HEK293 (cell line): ENCODE measurements around the gene FDX2.

Experiments used
- GLIS2 ChIP-seq: fragments of 450-650 bp; formaldehyde crosslinking; IDR thresholded peaks from 2 replicates; pipeline ENCODE4 v1.5.1; 2016; ENCODE audit warnings: missing biosample characterization, missing genetic modification characterization
- KLF16 ChIP-seq: fragments of 450-650 bp; formaldehyde crosslinking; IDR thresholded peaks from 2 replicates; pipeline ENCODE4 v1.5.1; 2017; ENCODE audit warnings: missing biosample characterization, missing genetic modification characterization
- KLF8 ChIP-seq: fragments of 450-650 bp; formaldehyde crosslinking; IDR thresholded peaks from 2 replicates; pipeline ENCODE4 v1.5.1; 2016; ENCODE audit warnings: missing biosample characterization, missing genetic modification characterization
- WT1 ChIP-seq: fragments of 450-650 bp; formaldehyde crosslinking; IDR thresholded peaks from 2 replicates; pipeline ENCODE4 v1.5.1; 2016; ENCODE audit warnings: missing biosample characterization, missing genetic modification characterization
- YY1 ChIP-seq: fragments of 450-650 bp; formaldehyde crosslinking; IDR thresholded peaks from 2 replicates; pipeline ENCODE4 v1.5.1; 2018; ENCODE audit warnings: missing biosample characterization, missing genetic modification characterization
- ZBTB17 ChIP-seq: fragments of 450-650 bp; formaldehyde crosslinking; IDR thresholded peaks from 2 replicates; pipeline ENCODE4 v1.5.1; 2016; ENCODE audit warnings: missing biosample characterization, missing genetic modification characterization
- ZBTB44 ChIP-seq: fragments of 450-650 bp; IDR thresholded peaks from 2 replicates; pipeline ENCODE4 v1.5.1; 2018; ENCODE audit warnings: missing biosample characterization, mild to moderate bottlenecking, missing genetic modification characterization
- ZBTB6 ChIP-seq: fragments of 450-650 bp; formaldehyde crosslinking; IDR thresholded peaks from 2 replicates; pipeline ENCODE4 v1.5.1; 2017; ENCODE audit warnings: missing biosample characterization, missing genetic modification characterization
- ZNF146 ChIP-seq: fragments of 450-650 bp; formaldehyde crosslinking; IDR thresholded peaks from 2 replicates; pipeline ENCODE4 v1.5.1; 2016; ENCODE audit warnings: missing biosample characterization, missing genetic modification characterization
- ZNF221 ChIP-seq: fragments of 450-650 bp; formaldehyde crosslinking; IDR thresholded peaks from 2 replicates; pipeline ENCODE4 v1.5.1; 2017; ENCODE audit warnings: missing biosample characterization, missing genetic modification characterization, borderline replicate concordance
- ZNF274 ChIP-seq, 2 experiments: fragments of 200-500 bp in 1 of 2; fragments of 450-650 bp in 1 of 2; sonication (Bioruptor generic) in 1 of 2; formaldehyde crosslinking in 1 of 2; IDR thresholded peaks; 2 replicates each; pipeline versions ENCODE4 v1.5.1 to v1.6.1; 2014 to 2016; ENCODE audit warnings: borderline replicate concordance in 1 of 2, inconsistent platforms in 1 of 2, low read length in 1 of 2, missing biosample characterization in 1 of 2, missing genetic modification characterization in 1 of 2
- ZNF302 ChIP-seq: fragments of 450-650 bp; formaldehyde crosslinking; IDR thresholded peaks from 2 replicates; pipeline ENCODE4 v1.5.1; 2016; ENCODE audit warnings: missing biosample characterization, missing genetic modification characterization, low read depth
- ZNF416 ChIP-seq: fragments of 450-650 bp; formaldehyde crosslinking; IDR thresholded peaks from 2 replicates; pipeline ENCODE4 v1.5.1; 2016; ENCODE audit warnings: missing biosample characterization, missing genetic modification characterization
- ZNF433 ChIP-seq: fragments of 450-650 bp; formaldehyde crosslinking; IDR thresholded peaks from 2 replicates; pipeline ENCODE4 v1.5.1; 2016; ENCODE audit warnings: missing biosample characterization, missing genetic modification characterization, low read depth
- ZNF473 ChIP-seq: fragments of 450-650 bp; formaldehyde crosslinking; IDR thresholded peaks from 2 replicates; pipeline ENCODE4 v1.5.1; 2017; ENCODE audit warnings: missing biosample characterization, missing genetic modification characterization
- ZNF514 ChIP-seq: fragments of 450-650 bp; formaldehyde crosslinking; IDR thresholded peaks from 2 replicates; pipeline ENCODE4 v1.5.1; 2016; ENCODE audit warnings: missing biosample characterization, missing genetic modification characterization
- ZNF518A ChIP-seq: fragments of 450-650 bp; formaldehyde crosslinking; conservative IDR thresholded peaks from 2 replicates; pipeline ENCODE4 v1.5.1; 2016; ENCODE audit warnings: low read depth, missing biosample characterization, missing genetic modification characterization
- ZNF585B ChIP-seq: fragments of 450-650 bp; formaldehyde crosslinking; IDR thresholded peaks from 2 replicates; pipeline ENCODE4 v1.5.1; 2016; ENCODE audit warnings: missing biosample characterization, missing genetic modification characterization
- ZNF610 ChIP-seq: fragments of 450-650 bp; formaldehyde crosslinking; IDR thresholded peaks from 2 replicates; pipeline ENCODE4 v1.5.1; 2016; ENCODE audit warnings: missing biosample characterization, missing genetic modification characterization, borderline replicate concordance
- ZNF623 ChIP-seq: fragments of 450-650 bp; formaldehyde crosslinking; IDR thresholded peaks from 2 replicates; pipeline ENCODE4 v1.5.1; 2016; ENCODE audit warnings: missing biosample characterization, missing genetic modification characterization
- ZNF707 ChIP-seq: fragments of 450-650 bp; formaldehyde crosslinking; IDR thresholded peaks from 2 replicates; pipeline ENCODE4 v1.5.1; 2016; ENCODE audit warnings: missing biosample characterization, missing genetic modification characterization
- ZNF791 ChIP-seq: fragments of 450-650 bp; formaldehyde crosslinking; IDR thresholded peaks from 2 replicates; pipeline ENCODE4 v1.5.1; 2016; ENCODE audit warnings: missing biosample characterization, missing genetic modification characterization
- ZNF830 ChIP-seq: fragments of 450-650 bp; IDR thresholded peaks from 2 replicates; pipeline ENCODE4 v1.5.0; 2018; ENCODE audit warnings: missing biosample characterization, missing genetic modification characterization, low read depth, mild to moderate bottlenecking, moderate library complexity
- ZSCAN30 ChIP-seq: fragments of 450-650 bp; IDR thresholded peaks from 2 replicates; pipeline ENCODE4 v1.5.1; 2018; ENCODE audit warnings: missing biosample characterization, mild to moderate bottlenecking, missing genetic modification characterization, moderate library complexity
- ZSCAN4 ChIP-seq: fragments of 450-650 bp; formaldehyde crosslinking; IDR thresholded peaks from 2 replicates; pipeline ENCODE4 v1.5.1; 2017; ENCODE audit warnings: missing biosample characterization, missing genetic modification characterization
- TF ChIP-seq, protein P1 (sequence below): fragments of 450-650 bp; formaldehyde crosslinking; conservative IDR thresholded peaks from 2 replicates; pipeline ENCODE4 v1.5.1; 2016; ENCODE audit warnings: low read depth, missing biosample characterization, missing genetic modification characterization

The FDX2 gene

GRCh38 chr19:10315335-10316214, at the start of gene FDX2 (continued):
- 0 out of 2 replicates have a peak, but pooled peaks have one; percentile 60 for TF ChIP-seq ZNF610
- peak; percentile 52; the same call in 1 of the 2 replicates for TF ChIP-seq ZNF518A (tag by site-specific recombination)
- no peak for TF ChIP-seq ZNF707 (tag by site-specific recombination)
- no peak for TF ChIP-seq ZNF791 (tag by site-specific recombination)
- no peak for TF ChIP-seq ZNF473 (tag by site-specific recombination)
- no peak for TF ChIP-seq ZBTB44 (tag by site-specific recombination)
- peak; percentile 63; the same call in 1 of the 2 replicates for TF ChIP-seq KLF8
- TF ChIP-seq ZNF830 (tag by site-specific recombination) = no peak
- TF ChIP-seq ZNF433 (tag by site-specific recombination) = no peak
- TF ChIP-seq YY1 (tag by site-specific recombination) = peak; percentile 96
- TF ChIP-seq, protein P1, sequence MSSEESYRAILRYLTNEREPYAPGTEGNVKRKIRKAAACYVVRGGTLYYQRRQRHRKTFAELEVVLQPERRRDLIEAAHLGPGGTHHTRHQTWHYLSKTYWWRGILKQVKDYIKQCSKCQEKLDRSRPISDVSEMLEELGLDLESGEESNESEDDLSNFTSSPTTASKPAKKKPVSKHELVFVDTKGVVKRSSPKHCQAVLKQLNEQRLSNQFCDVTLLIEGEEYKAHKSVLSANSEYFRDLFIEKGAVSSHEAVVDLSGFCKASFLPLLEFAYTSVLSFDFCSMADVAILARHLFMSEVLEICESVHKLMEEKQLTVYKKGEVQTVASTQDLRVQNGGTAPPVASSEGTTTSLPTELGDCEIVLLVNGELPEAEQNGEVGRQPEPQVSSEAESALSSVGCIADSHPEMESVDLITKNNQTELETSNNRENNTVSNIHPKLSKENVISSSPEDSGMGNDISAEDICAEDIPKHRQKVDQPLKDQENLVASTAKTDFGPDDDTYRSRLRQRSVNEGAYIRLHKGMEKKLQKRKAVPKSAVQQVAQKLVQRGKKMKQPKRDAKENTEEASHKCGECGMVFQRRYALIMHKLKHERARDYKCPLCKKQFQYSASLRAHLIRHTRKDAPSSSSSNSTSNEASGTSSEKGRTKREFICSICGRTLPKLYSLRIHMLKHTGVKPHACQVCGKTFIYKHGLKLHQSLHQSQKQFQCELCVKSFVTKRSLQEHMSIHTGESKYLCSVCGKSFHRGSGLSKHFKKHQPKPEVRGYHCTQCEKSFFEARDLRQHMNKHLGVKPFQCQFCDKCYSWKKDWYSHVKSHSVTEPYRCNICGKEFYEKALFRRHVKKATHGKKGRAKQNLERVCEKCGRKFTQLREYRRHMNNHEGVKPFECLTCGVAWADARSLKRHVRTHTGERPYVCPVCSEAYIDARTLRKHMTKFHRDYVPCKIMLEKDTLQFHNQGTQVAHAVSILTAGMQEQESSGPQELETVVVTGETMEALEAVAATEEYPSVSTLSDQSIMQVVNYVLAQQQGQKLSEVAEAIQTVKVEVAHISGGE (tag by site-specific recombination) = peak; percentile 77
- TF ChIP-seq ZNF585B (tag by site-specific recombination) = no peak
- TF ChIP-seq ZBTB6 (tag by site-specific recombination) = no peak
- TF ChIP-seq ZNF274 (IDR thresholded peaks at IDR 0.05; ENCODE audit: low read length) = no peak
- no peak for TF ChIP-seq ZNF274 (tag by site-specific recombination; IDR thresholded peaks at IDR 0.05; ENCODE audit: borderline replicate concordance)
- no peak for TF ChIP-seq ZNF514
- no peak for TF ChIP-seq ZNF623
- no peak for TF ChIP-seq ZNF416 (tag by site-specific recombination)
- peak; percentile 98 for TF ChIP-seq ZBTB17
- TF ChIP-seq WT1 (tag by site-specific recombination) = peak; percentile 28; the same call in 1 of the 2 replicates
- peak; percentile 63; the same call in 1 of the 2 replicates for TF ChIP-seq KLF16 (tag by site-specific recombination)
- TF ChIP-seq ZNF302 = no peak
- no peak for TF ChIP-seq ZNF221 (tag by site-specific recombination)
- TF ChIP-seq ZNF146 (tag by site-specific recombination) = 0 out of 2 replicates have a peak, but pooled peaks have one; percentile 3
- peak; percentile 71 for TF ChIP-seq GLIS2 (tag by site-specific recombination)
- peak; percentile 62; the same call in 1 of the 2 replicates for TF ChIP-seq ZSCAN30 (tag by site-specific recombination)
- peak; percentile 12; the same call in 1 of the 2 replicates for TF ChIP-seq ZSCAN4 (tag by site-specific recombination)
